HEK293T (cell line): ENCODE data around the gene SCAMP4.

Source experiments
- ARNT ChIP-seq: fragments of 450-650 bp; IDR thresholded peaks from 2 replicates; pipeline ENCODE4 v1.6.1; 2017; ENCODE audit warnings: mild to moderate bottlenecking
- CTBP1 ChIP-seq: fragments of 450-650 bp; IDR thresholded peaks from 2 replicates; pipeline ENCODE4 v1.6.1; 2016; ENCODE audit warnings: borderline replicate concordance
- FOXA1 ChIP-seq: fragments of 450-650 bp; IDR thresholded peaks from 2 replicates; pipeline ENCODE4 v1.6.1; 2016; ENCODE audit warnings: mild to moderate bottlenecking
- FOXK2 ChIP-seq: fragments of 450-650 bp; IDR thresholded peaks from 2 replicates; pipeline ENCODE4 v1.6.1; 2016; ENCODE audit warnings: mild to moderate bottlenecking
- FOXM1 ChIP-seq: fragments of 450-650 bp; IDR thresholded peaks from 2 replicates; pipeline ENCODE4 v1.6.1; 2017; ENCODE audit warnings: mild to moderate bottlenecking, borderline replicate concordance
- HDGF ChIP-seq: fragments of 450-650 bp; IDR thresholded peaks from 2 replicates; pipeline ENCODE4 v1.6.1; 2017; ENCODE audit warnings: antibody characterized with exemption, borderline replicate concordance
- L3MBTL2 ChIP-seq: fragments of 450-650 bp; conservative IDR thresholded peaks from 2 replicates; pipeline ENCODE4 v1.6.1; 2016; ENCODE audit warnings: mild to moderate bottlenecking
- NFRKB ChIP-seq: fragments of 450-650 bp; IDR thresholded peaks from 2 replicates; pipeline ENCODE4 v1.6.1; 2016; ENCODE audit warnings: mild to moderate bottlenecking, moderate library complexity
- SP1 ChIP-seq: fragments of 450-650 bp; IDR thresholded peaks from 2 replicates; pipeline ENCODE4 v1.6.1; 2017
- SUZ12 ChIP-seq: fragments of 450-650 bp; IDR thresholded peaks from 2 replicates; pipeline ENCODE4 v1.6.1; 2016; ENCODE audit warnings: mild to moderate bottlenecking
- TARDBP ChIP-seq: fragments of 450-650 bp; IDR thresholded peaks from 2 replicates; pipeline ENCODE4 v1.6.1; 2016

DNA sequence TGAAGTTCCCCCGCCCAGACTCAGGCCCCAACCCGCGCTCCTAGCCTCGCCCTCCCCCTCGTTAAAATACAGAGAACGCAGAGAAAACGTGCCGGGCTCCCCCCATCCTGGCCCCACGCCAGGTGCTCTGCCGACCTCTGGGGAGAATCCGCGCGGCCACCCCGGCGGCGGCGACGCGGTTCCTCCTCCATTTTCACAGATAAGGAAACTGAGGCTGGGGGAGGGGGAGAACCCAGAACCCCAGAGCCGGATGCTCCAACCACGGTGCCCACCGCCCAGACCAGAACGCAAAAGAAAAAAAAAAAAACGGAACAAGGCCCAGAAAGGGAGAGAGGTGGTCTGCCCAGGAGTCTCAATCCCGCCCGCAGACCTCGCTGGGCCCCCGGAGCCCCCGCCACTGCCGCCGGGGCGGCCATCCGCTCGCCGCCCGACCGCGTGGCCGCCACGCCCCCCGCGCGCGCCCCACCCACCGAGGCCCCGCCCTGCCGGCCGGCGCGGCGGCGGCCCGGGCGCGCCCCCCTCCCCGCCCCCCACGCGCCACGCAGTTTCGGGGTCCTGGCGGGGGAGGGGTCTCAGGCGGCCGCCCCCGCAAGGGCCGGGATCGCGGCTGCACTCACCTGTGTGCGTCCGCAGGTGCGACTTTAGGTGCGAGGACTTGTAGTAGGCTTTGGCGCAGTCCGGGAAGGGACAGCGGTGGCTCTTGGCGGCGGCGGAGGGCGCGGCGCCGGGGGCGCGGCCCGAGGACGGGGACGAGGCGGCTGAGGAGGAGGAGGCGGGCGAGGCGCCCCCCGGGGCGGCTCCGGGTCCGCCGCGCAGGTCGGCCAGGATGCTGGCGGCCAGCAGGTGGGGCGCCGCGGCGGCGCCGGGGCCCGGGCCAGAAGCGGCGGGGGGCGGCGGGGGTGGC lies 42.5 kb upstream of the SCAMP4 start:
- TF ChIP-seq FOXA1 (no peak), FOXK2 (no peak), FOXM1 (no peak), TARDBP (no peak), CTBP1 (no peak), L3MBTL2 (no peak), ARNT (no peak), HDGF (no peak), NFRKB (no peak), SUZ12 (no peak), SP1 (no peak)
